ENCODE measurements around the gene PHPT1.
"Not testable (repeated sequence)": the region's sequence is repeated elsewhere in the genome, so short reads cannot be mapped to it uniquely, and the experiment has no call there.

- TF ChIP-seq CTCF (IDR thresholded peaks at IDR 0.05; ENCODE audit: insufficient read depth, low read depth, low read length); EZH2 (IDR thresholded peaks at IDR 0.05; ENCODE audit: insufficient read depth, low read length): not testable (repeated sequence)
Measured at GRCh38 chr9:136803009-136803550, 46.1 kb upstream of the PHPT1 start.

Data from astrocyte (in vitro differentiated cells and primary cell).